Ishikawa (cell line): ENCODE results near the gene PTAFR.

Source experiments
- CEBPB ChIP-seq: IDR thresholded peaks from 2 replicates; pipeline ENCODE4 v1.6.1; 2012
- CREB1 ChIP-seq: IDR thresholded peaks from 2 replicates; pipeline ENCODE4 v1.6.1; 2012; ENCODE audit warnings: low read depth
- EGR1 ChIP-seq: IDR thresholded peaks from 2 replicates; pipeline ENCODE4 v1.6.1; 2012
- EP300 ChIP-seq: IDR thresholded peaks from 2 replicates; pipeline ENCODE4 v1.6.1; 2012; ENCODE audit warnings: borderline replicate concordance
- FOXM1 ChIP-seq: IDR thresholded peaks from 2 replicates; pipeline ENCODE4 v1.6.1; 2012; ENCODE audit warnings: low read depth, borderline replicate concordance
- NFIC ChIP-seq: IDR thresholded peaks from 2 replicates; pipeline ENCODE4 v1.6.1; 2012
- RAD21 ChIP-seq: IDR thresholded peaks from 2 replicates; pipeline ENCODE4 v1.6.1; 2012; ENCODE audit warnings: low read depth
- TAF1 ChIP-seq: IDR thresholded peaks from 2 replicates; pipeline ENCODE4 v1.6.1; 2012; ENCODE audit warnings: low read depth, mild to moderate bottlenecking
- TCF12 ChIP-seq: IDR thresholded peaks from 2 replicates; pipeline ENCODE4 v1.6.1; 2012; ENCODE audit warnings: low read depth
- TEAD4 ChIP-seq: IDR thresholded peaks from 2 replicates; pipeline ENCODE4 v1.6.1; 2012
- YY1 ChIP-seq: IDR thresholded peaks from 2 replicates; pipeline ENCODE4 v1.6.1; 2012; ENCODE audit warnings: low read depth
- ZBTB7A ChIP-seq: IDR thresholded peaks from 2 replicates; pipeline ENCODE4 v1.6.1; 2012; ENCODE audit warnings: low read depth
- TF ChIP-seq, protein P1 (sequence below): IDR thresholded peaks from 2 replicates; pipeline ENCODE4 v1.6.1; 2012
- TF ChIP-seq, protein P2 (sequence below): IDR thresholded peaks from 2 replicates; pipeline ENCODE4 v1.6.1; 2012
- TF ChIP-seq, protein P3 (sequence below): IDR thresholded peaks from 2 replicates; pipeline ENCODE4 v1.6.1; 2012; ENCODE audit warnings: low read depth, mild to moderate bottlenecking

Gene PTAFR

DNA sequence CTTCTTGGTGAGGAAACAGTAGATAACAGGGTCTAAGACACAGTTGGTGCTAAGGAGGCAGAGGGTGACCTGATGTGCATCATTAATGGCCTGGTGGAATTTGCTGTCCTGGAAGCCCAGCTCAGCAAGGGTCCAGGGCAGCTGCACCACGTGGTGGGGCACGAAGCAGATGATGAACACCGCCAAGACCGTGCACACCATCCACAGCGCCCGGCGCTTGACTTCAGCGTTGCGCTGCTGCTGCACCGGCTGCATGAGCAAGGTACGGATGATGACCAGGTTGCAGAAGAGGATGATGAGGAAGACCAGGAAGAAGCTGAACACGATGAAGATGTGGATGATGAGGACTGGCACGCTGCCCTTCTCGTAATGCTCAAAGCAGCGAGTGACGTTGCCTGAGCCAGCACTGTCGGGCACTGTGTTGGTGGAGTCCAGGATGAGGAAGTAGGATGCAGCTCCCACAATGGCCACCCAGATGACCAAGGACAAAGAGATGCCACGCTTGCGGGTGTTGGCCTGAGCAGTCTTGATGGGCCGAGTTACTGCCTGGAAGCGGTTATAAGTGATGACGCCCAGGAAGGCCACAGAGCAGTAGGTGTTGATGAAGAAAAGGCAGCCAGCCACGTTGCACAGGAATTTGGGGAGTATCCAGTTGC, 26.2 kb downstream of the PTAFR start:
- TF ChIP-seq TEAD4 = no peak
- TF ChIP-seq, protein P1, sequence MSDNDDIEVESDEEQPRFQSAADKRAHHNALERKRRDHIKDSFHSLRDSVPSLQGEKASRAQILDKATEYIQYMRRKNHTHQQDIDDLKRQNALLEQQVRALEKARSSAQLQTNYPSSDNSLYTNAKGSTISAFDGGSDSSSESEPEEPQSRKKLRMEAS = no peak
- no peak for TF ChIP-seq NFIC
- TF ChIP-seq ZBTB7A = no peak
- TF ChIP-seq YY1 = no peak
- TF ChIP-seq EP300 = no peak
- no peak for TF ChIP-seq RAD21
- TF ChIP-seq CREB1 = no peak
- no peak for TF ChIP-seq CEBPB
- no peak for TF ChIP-seq TAF1
- no peak for TF ChIP-seq TCF12

DNA sequence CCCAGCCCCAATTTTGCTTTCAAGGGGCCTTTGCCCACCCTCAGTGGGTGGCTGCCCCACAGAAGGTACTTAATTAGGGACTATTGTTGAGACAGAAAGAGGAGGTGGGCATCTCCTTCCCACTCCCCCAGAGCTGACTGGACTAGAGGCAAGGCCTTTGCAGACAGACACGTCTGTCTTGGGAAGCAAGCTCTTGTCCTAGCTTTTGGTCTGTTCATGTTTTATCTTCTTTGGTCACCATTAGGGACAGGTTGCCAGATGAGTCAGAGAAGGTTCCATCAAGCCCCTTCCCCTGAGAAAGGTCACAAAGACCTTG, 27.7 kb downstream of the PTAFR start:
- TF ChIP-seq NFIC = no peak
- TF ChIP-seq, protein P2, sequence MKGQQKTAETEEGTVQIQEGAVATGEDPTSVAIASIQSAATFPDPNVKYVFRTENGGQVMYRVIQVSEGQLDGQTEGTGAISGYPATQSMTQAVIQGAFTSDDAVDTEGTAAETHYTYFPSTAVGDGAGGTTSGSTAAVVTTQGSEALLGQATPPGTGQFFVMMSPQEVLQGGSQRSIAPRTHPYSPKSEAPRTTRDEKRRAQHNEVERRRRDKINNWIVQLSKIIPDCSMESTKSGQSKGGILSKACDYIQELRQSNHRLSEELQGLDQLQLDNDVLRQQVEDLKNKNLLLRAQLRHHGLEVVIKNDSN = no peak
- no peak for TF ChIP-seq EP300
- TF ChIP-seq TCF12 = no peak
- no peak for TF ChIP-seq TEAD4
- no peak for TF ChIP-seq CREB1
- no peak for TF ChIP-seq TAF1
- TF ChIP-seq, protein P1 = no peak
- TF ChIP-seq YY1 = no peak
- TF ChIP-seq EGR1 = no peak
- TF ChIP-seq, protein P3, sequence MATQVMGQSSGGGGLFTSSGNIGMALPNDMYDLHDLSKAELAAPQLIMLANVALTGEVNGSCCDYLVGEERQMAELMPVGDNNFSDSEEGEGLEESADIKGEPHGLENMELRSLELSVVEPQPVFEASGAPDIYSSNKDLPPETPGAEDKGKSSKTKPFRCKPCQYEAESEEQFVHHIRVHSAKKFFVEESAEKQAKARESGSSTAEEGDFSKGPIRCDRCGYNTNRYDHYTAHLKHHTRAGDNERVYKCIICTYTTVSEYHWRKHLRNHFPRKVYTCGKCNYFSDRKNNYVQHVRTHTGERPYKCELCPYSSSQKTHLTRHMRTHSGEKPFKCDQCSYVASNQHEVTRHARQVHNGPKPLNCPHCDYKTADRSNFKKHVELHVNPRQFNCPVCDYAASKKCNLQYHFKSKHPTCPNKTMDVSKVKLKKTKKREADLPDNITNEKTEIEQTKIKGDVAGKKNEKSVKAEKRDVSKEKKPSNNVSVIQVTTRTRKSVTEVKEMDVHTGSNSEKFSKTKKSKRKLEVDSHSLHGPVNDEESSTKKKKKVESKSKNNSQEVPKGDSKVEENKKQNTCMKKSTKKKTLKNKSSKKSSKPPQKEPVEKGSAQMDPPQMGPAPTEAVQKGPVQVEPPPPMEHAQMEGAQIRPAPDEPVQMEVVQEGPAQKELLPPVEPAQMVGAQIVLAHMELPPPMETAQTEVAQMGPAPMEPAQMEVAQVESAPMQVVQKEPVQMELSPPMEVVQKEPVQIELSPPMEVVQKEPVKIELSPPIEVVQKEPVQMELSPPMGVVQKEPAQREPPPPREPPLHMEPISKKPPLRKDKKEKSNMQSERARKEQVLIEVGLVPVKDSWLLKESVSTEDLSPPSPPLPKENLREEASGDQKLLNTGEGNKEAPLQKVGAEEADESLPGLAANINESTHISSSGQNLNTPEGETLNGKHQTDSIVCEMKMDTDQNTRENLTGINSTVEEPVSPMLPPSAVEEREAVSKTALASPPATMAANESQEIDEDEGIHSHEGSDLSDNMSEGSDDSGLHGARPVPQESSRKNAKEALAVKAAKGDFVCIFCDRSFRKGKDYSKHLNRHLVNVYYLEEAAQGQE = no peak
- TF ChIP-seq FOXM1 = no peak
- TF ChIP-seq CEBPB = no peak
- no peak for TF ChIP-seq ZBTB7A
- no peak for TF ChIP-seq RAD21

DNA sequence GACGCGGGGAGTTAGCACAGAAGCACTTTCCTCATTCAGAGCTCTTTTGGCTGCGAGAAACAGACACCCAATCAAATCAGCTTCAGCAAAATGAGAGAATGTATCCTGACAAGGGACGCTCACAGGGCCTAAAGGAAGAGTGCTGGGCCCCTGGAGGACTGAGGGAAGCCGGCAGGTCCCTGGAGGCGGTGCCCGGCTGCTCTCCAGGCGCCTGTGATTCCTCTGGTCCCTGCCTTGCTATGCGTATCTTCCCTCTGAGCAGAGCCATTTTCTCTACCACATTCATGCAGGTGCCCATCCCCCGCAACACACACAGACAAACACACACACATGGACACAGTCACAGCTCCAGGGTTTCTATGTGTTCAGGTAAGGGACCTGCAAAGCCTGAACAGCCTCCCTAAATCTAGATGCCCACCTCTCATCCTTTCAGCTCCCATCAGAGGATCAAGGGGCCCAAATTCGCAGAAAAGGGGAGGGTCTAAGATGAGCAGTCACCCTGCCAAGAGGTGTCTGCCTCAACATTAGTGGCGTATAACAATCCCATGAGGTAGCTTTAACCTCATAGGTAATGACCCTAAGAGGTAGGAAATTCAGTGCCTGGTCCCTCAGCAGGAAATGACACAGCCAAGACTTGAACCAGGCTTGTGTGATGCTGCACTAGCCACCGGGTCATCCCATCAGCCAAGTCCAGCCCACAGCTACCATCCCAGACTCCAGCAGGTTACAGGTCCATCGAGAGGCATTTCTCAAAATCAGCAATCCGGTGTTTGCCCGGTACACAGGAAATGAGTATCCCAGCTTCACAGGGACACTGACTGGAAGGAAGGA, 29.0 kb downstream of the PTAFR start:
- TF ChIP-seq TAF1 = no peak
- TF ChIP-seq ZBTB7A = no peak
- TF ChIP-seq TEAD4 = no peak
- TF ChIP-seq YY1 = no peak
- no peak for TF ChIP-seq RAD21
- TF ChIP-seq, protein P2 = no peak
- no peak for TF ChIP-seq EP300
- TF ChIP-seq FOXM1 = no peak
- TF ChIP-seq, protein P3 = no peak
- TF ChIP-seq CREB1 = no peak
- no peak for TF ChIP-seq NFIC
- TF ChIP-seq, protein P1 = no peak
- no peak for TF ChIP-seq CEBPB
- no peak for TF ChIP-seq TCF12
- TF ChIP-seq EGR1 = no peak

DNA sequence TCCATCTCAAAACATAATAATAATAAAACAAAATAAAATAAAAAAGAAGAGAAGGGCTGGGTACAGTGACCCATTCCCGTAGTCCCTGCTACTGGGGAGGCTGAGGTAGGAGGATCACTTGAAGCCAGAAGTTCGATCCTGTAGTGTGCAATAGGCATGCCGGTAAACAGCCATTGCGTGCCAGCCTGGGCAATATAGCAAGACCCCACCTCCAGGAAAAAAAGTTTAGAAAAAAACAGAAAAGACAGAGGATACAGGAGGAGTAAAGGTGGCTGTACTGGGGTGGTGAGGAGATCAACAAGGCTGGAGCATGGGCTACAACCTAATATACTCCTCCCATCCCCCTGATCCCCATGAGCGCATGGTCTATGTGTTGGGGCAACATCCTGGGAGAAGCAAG, 30.8 kb downstream of the PTAFR start:
- TF ChIP-seq CREB1 (no peak), YY1 (no peak), EP300 (no peak), FOXM1 (no peak), CEBPB (no peak), EGR1 (no peak), TEAD4 (no peak), TAF1 (no peak), ZBTB7A (no peak), NFIC (no peak)
- TF ChIP-seq, protein P3 = no peak
